HG03159 (cell line): ENCODE results near the gene CD300LF.

Source experiments
- ATAC-seq: cut with Tn5 transposase; IDR thresholded peaks from one replicate; pipeline ENCODE4 v1.9.1; 2021; ENCODE audit warnings: mild to moderate bottlenecking, moderate library complexity; ENCODE audit not compliant: unreplicated experiment

The CD300LF gene

DNA sequence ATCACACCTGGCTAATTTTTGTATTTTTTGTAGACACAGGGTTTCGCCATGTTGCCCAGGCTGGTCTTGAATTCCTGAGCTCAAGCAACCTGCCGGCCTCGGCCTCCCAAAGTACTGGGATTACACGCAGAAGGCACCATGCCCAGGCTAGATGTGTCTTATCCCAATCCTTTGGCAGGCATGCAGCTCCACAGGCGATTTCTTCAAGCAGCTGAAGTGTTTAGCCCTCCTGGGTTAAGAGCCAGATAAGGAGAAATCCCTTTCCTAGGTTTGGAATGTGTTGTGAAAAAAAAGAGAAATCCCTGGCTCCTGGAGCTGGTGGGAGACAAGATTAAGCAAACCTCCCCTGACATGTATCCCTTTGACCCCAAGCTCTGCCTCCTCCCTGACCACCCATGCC lies 33.7 kb upstream of the CD300LF start:
- no peak for ATAC-seq

DNA sequence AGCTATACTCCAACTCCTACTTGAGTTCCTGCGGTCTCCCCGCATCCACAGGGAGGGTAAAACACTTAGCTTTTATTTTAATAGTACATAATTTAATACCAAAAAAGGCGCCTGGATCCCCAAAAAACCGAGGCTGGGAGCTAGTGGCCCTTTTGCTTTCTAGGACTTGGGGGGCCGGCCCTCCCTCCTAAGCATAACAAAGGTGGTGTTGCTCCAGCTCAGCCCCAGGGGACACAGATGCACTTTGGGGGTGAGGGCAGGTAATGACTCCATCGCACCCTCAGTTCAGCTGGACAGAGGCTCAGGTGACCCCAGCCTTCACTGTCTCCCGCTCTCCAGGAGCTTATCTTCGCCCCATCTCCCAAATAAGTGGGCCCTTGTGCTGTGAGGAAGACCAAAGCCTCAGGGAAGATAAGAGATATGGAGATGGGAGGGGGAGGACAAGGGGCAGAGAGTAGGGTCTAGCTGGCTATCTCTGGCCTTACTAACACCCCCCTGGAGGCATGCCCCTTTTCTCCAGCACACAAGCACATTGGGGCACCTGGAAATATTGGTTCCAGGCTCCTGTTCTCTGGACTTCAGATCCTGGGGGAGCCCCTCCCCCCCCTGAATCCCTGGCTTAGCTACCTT lies 32.9 kb upstream of the CD300LF start:
- no peak for ATAC-seq

DNA sequence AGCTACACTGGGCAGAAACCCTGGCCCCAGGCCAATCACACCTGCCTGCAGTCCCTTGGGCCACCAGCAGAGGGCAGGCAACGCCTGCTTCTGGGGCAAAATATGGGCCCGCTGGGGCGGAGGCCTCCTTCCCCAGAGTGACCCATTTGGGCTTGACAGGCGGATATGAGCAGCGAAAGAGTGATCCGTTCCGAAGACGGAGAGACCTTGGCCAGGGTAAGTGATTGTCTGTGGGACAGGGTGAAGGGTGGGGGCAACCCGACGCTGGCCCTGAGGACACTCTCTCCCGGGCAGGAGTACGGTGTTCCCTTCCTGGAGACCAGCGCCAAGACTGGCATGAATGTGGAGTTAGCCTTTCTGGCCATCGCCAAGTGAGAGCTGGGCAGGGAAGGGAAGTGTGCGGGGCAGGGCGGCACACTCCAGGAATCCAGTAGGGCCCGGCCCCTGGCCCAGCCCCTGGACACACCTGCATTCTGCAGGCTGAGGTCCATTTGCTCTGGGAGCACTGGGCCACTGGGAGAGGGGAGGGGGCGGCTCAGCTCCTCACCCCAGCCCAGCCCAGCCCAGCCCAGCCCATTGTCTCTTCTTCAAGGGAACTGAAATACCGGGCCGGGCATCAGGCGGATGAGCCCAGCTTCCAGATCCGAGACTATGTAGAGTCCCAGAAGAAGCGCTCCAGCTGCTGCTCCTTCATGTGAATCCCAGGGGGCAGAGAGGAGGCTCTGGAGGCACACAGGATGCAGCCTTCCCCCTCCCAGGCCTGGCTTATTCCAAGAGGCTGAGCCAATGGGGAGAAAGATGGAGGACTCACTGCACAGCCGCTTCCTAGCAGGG lies 32.2 kb upstream of the CD300LF start:
- no peak for ATAC-seq

DNA sequence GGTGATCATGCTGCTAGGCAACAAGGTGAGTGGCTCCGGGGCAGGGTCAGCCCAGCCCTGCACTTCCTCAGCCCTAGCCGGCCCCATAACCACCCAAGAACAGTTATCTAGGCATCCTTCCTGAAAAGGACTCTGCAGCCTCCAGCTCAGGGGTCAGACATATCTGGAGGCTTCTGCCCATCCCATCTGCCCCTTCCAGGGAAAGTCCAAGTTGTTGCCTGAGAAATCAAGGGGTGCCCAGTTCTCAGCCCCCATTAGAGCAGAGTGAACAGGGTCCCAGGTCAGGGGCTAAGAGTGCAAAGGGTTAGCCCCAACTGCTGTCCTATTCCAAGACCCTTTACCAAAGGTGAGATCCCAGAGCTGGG lies 31.6 kb upstream of the CD300LF start:
- no peak for ATAC-seq

DNA sequence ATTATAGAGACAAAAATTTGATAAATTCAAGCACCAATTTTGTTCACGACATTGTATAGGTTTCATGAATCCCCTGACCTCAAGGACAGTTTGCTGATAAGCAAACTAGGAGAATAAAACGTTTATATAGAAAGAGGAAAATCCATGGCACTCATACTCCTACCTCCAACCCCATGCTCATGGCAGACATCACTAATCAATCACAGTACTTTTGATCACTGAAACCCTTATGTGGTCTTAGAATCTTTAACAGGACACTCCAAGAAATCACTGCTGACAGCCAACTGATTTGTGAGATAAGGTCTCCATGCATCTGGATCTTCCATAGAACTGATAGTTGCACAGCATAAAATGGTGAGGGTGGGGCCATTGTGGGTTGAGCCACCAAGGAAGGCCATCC lies 31.0 kb upstream of the CD300LF start:
- ATAC-seq, result no peak

DNA sequence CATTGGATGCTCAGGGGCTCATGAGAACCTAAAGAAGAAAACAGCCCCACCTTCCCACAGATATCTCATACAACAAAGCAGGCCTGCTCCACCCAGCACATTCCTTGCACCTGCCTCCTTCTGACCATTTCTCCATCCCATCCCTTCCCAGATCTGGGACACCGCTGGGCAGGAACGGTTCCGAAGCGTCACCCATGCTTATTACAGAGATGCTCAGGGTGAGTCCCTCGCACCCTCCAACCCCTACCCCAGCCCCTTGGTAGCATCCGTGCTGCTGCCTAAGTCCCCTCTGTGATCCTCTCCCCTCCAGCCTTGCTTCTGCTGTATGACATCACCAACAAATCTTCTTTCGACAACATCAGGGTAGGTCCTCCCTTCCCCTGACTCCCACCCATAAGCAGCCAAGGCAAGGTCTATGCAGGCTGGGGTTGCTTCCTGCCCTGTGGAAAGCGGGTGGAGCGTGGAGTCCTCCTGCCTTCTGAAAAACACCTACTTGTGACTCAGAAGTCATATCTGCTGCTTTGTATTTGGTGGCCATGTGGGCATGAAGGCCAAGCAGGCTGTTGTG lies 30.3 kb upstream of the CD300LF start:
- ATAC-seq, result no peak

DNA sequence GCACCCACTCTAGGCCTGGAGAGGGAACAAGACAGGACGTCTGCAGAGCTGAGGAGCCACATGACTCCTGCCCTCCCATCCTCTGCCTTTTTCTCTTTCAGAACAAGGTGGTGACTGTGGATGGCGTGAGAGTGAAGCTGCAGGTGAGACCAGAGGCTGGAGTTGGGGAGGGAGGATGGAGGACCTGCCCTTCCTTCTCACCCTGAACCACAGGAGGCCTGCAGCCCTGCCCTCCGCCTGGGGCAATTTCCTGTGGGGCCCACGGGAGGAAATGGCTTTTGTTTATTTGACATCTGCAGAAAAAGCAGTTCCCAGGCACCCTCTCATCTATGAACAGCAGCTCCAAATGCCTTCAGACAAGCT lies 29.4 kb upstream of the CD300LF start:
- no peak for ATAC-seq

DNA sequence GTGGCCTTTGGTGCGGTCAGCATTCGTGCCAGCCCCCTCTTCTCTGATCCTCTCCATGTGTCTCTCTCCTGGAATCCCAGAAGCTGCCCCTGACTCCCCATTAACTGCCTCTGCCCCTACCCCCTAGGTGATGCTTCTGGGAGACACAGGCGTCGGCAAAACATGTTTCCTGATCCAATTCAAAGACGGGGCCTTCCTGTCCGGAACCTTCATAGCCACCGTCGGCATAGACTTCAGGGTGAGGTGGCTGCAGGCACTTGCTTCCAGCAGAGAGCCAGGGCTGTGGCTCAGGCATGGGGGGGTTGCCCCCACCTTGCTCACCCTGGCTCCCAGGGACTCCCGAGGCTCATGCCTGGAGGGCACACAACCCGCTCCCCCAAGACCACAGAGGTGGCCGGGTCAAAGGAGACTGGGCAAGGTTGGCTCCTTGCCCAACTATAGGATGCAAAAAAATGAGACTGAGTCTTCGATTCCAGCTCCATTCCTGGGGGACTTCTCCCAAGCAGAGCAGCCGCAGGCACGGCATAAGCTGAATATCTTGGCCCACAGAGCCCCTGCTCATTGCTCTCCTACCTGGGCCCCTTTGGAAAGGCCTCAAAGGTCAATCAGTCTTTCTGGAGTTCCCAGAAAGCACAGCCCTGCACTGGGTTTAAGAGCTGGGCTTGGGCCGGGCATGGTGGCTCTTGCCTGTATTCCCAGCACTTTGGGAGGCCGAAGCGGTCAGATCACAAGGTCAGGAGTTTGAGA lies 28.1 kb upstream of the CD300LF start:
- no peak for ATAC-seq

DNA sequence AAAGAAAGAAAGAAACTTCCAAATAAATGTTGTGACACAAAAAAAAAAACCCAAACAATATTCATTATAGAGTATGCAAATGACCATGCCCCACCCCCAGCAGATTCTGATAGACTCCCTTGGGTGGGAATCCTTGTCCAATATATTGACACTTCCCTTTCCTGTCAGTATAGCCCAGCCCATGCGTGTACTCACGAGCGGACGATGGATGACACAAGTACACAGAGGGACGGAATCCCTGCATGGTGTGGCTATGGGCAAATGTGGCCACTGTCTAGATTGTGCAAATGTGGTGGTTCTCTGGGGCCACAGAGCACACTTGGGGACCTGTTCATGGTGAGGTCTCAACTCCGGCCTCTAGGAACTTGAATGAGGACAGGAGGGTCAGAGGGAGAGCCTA lies 27.4 kb upstream of the CD300LF start:
- no peak for ATAC-seq

DNA sequence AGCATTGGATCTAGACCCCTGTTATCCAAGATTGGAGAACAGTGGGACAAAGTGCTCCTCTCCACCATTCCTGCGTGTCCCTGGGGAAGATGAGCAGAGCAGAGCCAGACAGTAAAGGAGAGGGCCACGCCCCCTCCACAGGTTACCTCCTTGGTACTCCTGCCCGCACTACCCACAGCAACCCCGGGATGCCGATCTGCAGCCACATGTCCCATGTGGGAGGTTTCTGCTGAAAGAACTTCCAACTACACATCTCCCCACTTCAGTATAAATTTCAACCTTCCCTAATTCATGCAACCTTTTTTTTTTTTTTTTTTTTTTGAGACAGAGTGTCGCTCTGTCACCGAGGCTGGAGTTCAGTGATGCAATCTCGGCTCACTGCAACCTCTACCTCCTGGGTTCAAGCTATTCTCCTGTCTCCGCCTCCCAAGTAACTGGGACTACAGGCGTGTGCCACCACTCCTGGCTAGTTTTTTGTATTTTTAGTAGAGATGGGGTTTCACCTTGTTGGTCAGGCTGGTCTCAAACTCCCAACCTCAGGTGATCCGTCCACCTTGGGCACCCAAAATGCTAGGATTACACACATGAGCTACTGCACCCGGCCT lies 26.6 kb upstream of the CD300LF start:
- no peak for ATAC-seq

DNA sequence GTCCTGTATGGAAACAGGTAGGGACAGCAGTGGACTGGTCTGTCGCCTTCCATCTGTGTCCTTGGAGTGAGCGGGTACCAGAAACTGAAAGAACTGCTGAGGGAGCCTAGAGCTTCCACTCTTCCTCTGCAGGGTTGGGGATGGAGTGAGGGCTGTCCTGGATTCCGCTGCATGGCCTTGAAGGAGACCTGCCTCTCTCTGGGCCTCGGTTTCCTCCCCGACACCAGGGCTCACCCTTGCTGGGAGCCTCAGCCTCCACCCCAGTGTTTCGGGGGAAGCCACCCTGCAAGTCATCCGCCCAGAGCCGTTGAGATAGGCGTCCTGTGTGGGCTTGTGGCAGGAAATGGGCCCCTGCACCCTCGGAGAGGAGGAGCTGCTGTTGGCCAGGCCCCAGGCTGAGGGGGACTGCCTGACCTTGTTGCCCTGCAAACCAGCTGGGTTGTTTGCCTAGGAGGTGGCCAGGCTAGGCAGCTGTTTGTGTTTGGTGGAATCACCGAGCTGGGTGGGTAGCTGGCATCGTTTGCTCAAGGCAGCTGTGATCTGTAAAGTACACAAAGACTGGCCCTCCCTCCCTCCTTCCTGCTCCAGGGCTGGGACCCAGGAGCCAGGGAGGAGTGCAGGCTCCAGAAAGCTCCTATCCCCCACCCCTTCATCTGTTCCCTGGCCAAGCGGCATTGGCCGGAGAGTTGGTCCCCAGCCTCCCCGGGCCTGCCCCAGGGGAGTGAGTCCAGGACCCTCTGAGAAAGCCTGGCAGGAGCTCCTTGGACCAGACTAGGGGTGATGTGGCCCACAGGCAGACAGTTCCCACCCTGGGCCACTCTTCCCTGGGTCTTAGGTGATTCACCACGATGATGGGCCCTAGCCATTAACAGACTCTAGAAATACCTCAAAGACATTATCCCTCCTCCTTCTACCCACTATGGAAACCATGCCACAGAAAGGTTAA lies 25.6 kb upstream of the CD300LF start:
- no peak for ATAC-seq

DNA sequence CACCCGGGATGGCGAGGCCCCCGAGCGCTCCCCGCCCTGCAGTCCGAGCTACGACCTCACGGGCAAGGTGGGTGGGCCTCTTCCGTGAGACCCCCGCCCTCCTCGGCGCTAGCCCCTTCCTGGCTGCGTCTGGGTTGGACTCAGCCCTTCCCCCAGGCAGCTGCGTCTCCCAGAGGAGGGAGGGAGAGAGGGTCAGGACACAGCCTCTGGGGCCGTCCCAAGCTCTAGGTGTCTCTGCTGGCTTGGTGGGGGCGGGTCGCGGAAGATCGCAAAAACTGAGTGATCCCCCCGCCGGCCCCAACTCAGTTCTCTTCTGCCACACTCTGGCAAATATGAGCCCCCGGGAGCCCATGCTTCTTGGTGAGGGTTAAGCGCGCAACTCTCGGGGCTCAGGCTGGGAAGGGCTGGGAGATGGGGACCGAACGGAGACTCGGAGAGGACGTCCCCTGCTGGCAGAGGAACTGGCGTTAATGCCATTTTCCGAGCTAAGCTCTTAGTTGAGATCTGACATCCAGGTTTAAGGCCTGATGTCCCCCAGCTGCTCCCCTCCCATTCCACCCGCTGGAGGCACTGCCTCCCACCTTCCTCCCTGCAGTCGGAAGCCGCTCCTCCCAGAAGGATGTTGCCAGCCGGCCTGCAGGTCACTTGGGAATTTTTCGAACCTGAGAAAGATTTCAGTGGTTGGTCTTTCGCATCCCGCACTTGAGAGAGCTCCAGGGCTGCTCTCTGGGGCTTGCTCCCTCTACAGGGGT lies 24.8 kb upstream of the CD300LF start:
- no peak for ATAC-seq

DNA sequence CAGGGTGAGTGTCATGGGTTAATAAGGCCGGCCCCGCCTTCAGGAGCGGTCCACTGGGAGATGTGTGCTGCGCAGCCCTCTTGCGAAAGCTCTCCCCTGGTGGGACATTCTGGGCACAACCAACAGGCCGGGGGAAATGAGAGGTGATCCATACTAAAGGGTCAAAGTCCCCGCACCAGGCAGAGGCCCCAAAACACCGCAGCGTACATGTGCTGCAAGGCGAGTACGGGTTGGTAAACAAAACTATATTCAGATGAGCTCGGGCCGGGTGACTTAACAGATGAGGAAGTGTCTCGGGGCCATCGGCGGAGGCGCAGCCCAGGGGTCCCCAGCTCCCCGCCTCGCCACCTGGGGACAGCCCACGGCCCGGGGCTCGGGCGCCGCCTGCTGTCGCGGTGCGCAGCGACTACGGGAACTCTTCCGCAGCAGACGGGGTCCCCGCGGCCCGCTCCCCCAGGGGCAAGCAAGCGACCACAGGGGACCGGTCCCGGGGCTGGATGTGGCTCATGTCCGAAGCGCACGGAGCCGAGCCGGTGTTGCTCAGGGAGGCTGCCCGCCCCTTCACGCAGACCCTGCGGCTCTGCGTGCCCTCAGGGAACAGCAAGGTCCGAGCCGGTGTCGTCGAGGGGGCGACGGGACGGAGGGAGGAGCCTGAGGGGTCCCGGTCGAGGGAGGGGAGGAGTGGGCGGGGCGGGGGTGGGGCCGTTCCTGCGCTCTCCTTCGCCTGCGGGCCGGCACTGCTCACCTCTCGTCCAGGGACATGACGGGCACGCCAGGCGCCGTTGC lies 24.0 kb upstream of the CD300LF start, which contains the start of gene RAB37:
TSS of gene RAB37 (plus strand) at position 744 of the 786 bp plus-strand sequence. CDS start at position 761, 17 bp downstream.
- ATAC-seq, result no peak

DNA sequence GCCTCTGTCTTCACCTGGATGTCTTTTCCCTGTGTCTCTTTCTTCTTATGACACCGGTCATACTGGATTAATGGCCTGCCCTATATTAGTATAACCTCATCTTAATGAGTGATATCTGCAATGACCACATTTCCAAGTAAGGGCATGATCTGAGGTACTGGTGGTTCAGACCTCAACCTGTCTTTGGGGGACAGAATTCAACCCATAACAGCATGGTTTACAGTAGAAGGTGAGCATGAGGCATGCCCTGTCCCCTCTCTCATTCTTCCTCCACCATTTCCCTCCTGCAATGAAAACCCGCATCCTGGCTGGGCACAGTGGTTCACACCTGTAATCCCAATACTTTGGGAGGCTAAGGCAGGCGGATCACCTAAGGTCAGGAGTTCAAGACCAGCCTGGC lies 21.5 kb upstream of the CD300LF start:
- no peak for ATAC-seq

DNA sequence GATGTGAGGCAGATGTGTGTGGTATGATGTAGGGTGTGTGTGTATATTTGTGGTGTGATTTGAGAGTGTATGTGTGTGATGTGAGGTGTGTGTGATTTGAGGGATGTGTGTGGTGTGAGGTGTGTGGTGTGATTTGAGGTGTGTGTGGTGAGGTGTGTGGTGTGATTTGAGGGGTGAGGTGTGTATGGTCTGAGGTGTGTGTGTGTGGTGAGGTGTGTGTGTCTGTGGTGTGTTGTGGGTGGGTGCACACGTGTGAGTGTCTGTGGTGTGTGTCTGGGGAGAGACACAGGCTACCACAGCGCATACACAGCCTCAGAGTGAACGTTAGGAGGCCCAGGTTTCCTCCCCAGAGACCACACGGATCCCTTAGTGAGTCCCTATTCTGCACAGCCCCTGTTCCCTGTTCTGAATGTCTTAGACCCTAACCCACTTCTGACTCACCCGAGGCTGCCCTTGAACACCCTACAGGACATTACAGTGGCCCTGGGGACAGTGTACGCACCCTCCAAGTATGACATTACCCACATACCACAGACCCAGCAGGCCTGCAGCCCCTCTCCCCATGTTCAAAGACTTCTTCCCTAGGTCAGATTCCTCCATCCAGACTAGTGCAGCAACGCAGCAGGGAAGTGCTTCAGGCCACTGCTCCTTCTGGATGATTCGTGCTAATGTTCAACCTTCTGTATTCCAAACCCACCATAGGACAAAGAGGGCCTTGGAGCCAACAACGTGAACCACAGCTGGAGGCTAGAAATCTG lies 20.8 kb upstream of the CD300LF start:
- ATAC-seq, result no peak

DNA sequence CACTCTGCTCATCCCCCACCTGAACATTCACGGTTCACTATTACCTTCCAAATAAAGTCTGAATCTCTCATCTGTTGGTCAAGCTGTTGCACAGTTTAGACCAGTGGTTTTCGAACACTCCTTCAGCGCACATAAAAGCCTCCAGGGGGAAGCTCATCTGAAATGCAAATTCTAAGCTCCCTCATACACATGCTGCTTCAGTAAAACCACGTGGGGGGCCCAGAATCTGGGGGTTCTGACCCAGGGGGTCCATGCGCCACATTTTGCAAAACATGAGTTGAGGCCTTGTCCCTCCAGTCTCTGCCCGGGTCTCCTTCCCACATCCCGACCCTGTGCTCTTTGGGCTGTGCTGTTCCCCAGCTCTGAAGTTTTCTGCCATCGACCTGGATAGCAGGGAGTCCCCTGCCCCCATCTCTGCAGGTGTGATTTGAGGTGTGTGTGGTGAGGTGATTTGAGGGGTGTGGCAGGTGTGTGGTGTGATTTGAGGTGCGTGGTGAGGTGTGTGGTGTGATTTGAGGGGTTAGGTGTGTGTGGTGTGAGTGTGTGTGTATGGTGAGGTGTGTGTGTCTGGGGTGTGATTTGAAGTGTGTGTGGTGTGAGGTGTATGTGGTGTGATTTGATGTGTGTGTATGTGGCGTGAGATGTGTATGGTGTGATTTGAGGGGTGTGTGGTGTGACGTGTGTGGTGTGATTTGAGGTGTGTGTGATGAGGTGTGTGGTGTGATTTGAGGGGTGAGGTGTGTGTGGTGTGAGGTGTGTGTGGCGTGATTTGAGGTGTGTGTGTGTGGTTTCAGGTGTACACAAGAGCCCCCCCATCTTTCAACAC lies 19.5 kb upstream of the CD300LF start:
- no peak for ATAC-seq

DNA sequence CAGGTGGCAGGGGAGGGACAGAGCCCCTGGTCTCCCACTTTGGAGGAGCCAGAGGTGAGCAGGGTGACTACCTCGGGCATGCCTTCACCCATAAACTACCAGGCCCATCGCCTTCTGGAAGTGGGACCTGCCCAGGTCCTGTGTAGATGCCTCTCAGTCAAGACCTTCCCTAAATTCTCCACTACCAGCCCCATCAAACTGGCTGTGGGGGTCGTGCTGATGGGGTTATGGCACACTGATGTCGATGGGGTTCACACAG lies 18.6 kb upstream of the CD300LF start:
- no peak for ATAC-seq
